NCI-H1417 treated with DMSO at 0.1 percent for 48 hours (cell line): Measurements from ENCODE around the gene PRR30.
A peak's percentile ranks its signal among the peaks of the same experiment; 100 is the strongest.

Source experiments
- DNase-seq: peaks from one replicate; lab custom pipeline; 2025; lab: John Stamatoyannopoulos, UW

Gene PRR30

GRCh38 chr2:27154488-27154887 is 15.3 kb upstream of the PRR30 start:
- no peak for DNase-seq

GRCh38 chr2:27152796-27153464 is 13.7 kb upstream of the PRR30 start:
- DNase-seq = peak; percentile 13

- DNase-seq = no peak
Measured at GRCh38 chr2:27152102-27152795, 13.0 kb upstream of the PRR30 start.

- no peak for DNase-seq
Measured at GRCh38 chr2:27150639-27151230, 11.5 kb upstream of the PRR30 start.

- DNase-seq = no peak
Measured at GRCh38 chr2:27149570-27150405, 10.6 kb upstream of the PRR30 start.

- no peak for DNase-seq
Measured at GRCh38 chr2:27148801-27149439, 9.7 kb upstream of the PRR30 start, which contains the start of gene TCF23. TSS of gene TCF23 (plus strand) at chr2:27149004. CDS start at chr2:27149134, 130 bp downstream.

GRCh38 chr2:27147935-27148334 is 8.7 kb upstream of the PRR30 start:
- DNase-seq = no peak

- DNase-seq = no peak
Measured at GRCh38 chr2:27145682-27146081, 6.5 kb upstream of the PRR30 start.

- DNase-seq = no peak
Measured at GRCh38 chr2:27143285-27143684, 4.1 kb upstream of the PRR30 start.

GRCh38 chr2:27138111-27138510 is 1.1 kb downstream of the PRR30 start:
- no peak for DNase-seq

GRCh38 chr2:27137322-27137935 is 1.8 kb downstream of the PRR30 start:
- no peak for DNase-seq

GRCh38 chr2:27136751-27137150 is 2.5 kb downstream of the PRR30 start:
- no peak for DNase-seq

GRCh38 chr2:27135478-27135955 is 3.7 kb downstream of the PRR30 start:
- DNase-seq = no peak

GRCh38 chr2:27134781-27135477 is 4.3 kb downstream of the PRR30 start:
- no peak for DNase-seq

- DNase-seq = peak; percentile 87
Measured at GRCh38 chr2:27133905-27134780, 5.1 kb downstream of the PRR30 start, which contains the start of gene PREB. TSS of gene PREB (minus strand) at chr2:27134636. CDS start at chr2:27134421, 215 bp downstream.

- DNase-seq = no peak
Measured at GRCh38 chr2:27133195-27133875, 5.9 kb downstream of the PRR30 start.

GRCh38 chr2:27131429-27131828 is 7.8 kb downstream of the PRR30 start:
- DNase-seq = no peak

GRCh38 chr2:27130396-27130795 is 8.8 kb downstream of the PRR30 start:
- DNase-seq = no peak
